Measurements from ENCODE around the gene POMGNT2.

POMGNT2 gene

GRCh38 chr3:43105596-43106292, at the start of gene POMGNT2:
TSS of gene POMGNT2 (minus strand) at chr3:43106079. CDS start at chr3:43081431, 24,648 bp downstream.
- peak within 1 kb of the TSS; percentile 81 for H3K4me3 Mint-ChIP-seq
- peaks cover 21% of the 10 kb centered on the region for H3K4me1 Mint-ChIP-seq (ENCODE audit: low read depth)
- peak within 1 kb of the TSS; percentile 52 for H3K27ac Mint-ChIP-seq
- H3K36me3 Mint-ChIP-seq (ENCODE audit: low read depth), result no peaks in the 10 kb centered on the region
- DNase-seq, result peak; percentile 91
- H3K9me3 Mint-ChIP-seq, result no peaks in the 10 kb centered on the region
- H3K27me3 Mint-ChIP-seq, result no peaks in the 10 kb centered on the region

GRCh38 chr3:43154980-43155379, 49.1 kb upstream of the POMGNT2 start:
- Mint-ChIP-seq H3K9me3 (no peaks in the 10 kb centered on the region), H3K4me1 (ENCODE audit: low read depth) (peaks cover 19% of the 10 kb centered on the region), H3K27me3 (no peaks in the 10 kb centered on the region), H3K4me3 (no peak overlapping the region), H3K27ac (no peak overlapping the region), H3K36me3 (ENCODE audit: low read depth) (no peaks in the 10 kb centered on the region)
- no peak for DNase-seq

DNA sequence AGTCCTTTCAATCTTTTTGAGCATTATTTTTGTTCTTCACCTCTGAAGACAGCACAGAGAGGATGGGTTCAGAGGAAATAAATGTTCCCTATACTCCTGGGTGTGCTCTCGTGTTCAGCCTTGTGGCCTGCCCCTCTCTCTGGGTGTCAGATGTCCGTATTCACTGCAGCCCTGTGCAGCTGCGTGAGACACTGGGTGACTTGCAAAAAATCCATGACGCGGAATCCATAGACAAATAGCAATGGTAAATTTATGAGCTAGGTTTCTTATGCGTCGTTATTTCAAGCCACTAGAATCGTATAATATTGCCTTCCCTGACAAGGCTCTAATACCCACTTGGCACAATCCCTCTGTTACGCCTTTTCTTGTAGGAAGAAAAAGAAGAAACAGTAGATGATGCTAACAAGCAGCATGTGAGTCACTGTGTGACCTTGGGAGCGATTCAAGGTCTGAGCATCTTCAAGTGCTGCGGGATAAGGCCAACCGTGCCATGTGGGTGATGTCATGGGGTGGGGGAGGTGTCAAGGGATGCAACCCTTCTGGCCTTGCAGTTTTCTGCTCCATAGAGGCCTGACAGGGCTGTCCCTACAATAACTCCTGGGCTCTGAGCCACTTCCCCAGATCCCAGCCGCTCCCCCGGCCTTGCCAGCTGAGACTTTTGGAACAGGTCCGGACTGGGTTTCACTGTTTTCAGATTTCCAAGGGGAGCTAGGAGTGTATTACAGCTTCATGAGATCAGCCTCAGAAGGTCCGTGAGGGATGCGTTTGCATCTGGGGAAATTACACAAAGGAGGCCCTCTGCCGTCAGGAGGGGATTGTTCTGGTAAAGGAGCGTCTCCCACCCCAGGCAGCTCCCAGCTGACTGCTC, 47.6 kb upstream of the POMGNT2 start:
- Mint-ChIP-seq H3K4me1 (ENCODE audit: low read depth) (peaks cover 19% of the 10 kb centered on the region), H3K9me3 (no peaks in the 10 kb centered on the region), H3K27me3 (no peaks in the 10 kb centered on the region), H3K36me3 (ENCODE audit: low read depth) (no peaks in the 10 kb centered on the region), H3K4me3 (no peak overlapping the region), H3K27ac (no peak overlapping the region)
- no peak for DNase-seq

DNA sequence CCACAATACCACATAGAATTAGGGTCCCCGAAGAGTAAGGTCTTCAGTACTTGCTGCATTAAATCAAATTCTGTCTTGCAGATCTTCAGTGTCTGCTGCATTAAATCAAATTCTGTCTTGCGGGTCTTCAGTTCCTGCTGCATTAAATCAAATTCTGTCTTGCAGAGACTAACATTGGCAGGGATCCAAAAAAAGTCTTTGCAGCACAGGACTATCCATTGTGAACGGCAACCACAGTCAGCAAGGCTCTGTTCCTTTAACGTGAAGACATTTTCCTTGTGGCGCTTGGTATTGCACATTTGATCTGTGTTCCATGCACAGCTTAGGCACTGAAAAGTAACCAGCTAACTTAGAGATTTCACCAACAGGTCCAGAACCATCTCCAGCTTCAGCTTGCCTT, 46.8 kb upstream of the POMGNT2 start:
- no peak for DNase-seq
- Mint-ChIP-seq H3K9me3 (no peaks in the 10 kb centered on the region), H3K36me3 (ENCODE audit: low read depth) (no peaks in the 10 kb centered on the region), H3K27me3 (no peaks in the 10 kb centered on the region), H3K27ac (no peak overlapping the region), H3K4me3 (no peak overlapping the region), H3K4me1 (ENCODE audit: low read depth) (peaks cover 19% of the 10 kb centered on the region)

- Mint-ChIP-seq H3K36me3 (ENCODE audit: low read depth) (no peaks in the 10 kb centered on the region), H3K27me3 (no peaks in the 10 kb centered on the region), H3K9me3 (no peaks in the 10 kb centered on the region), H3K27ac (no peak overlapping the region), H3K4me3 (no peak overlapping the region), H3K4me1 (ENCODE audit: low read depth) (no peaks in the 10 kb centered on the region)
- no peak for DNase-seq
Measured at GRCh38 chr3:43148033-43148432, 42.2 kb upstream of the POMGNT2 start.

DNA sequence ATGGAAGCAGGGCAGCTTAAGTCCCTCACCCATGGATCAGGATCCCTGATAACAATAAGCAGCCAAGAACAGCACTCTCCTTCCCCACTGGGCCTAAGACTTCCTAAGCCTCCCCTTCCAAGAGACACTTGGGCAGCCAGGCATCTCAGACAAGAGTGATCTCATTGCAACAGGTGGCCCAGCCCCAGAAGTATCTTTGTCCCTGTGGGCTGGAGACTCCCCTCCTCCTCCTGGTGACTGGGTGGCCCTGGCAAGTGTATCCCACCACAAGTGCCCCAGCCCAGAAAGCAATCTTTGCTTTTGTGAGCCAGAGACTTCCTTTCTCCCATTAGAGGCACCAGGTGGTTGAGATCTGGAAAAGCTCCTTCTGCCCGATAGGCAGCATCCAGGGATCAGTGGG, 40.7 kb upstream of the POMGNT2 start:
- Mint-ChIP-seq H3K9me3 (no peaks in the 10 kb centered on the region), H3K27me3 (no peaks in the 10 kb centered on the region), H3K4me1 (ENCODE audit: low read depth) (peaks cover 2% of the 10 kb centered on the region), H3K4me3 (no peak overlapping the region), H3K36me3 (ENCODE audit: low read depth) (no peaks in the 10 kb centered on the region), H3K27ac (no peak overlapping the region)
- DNase-seq, result no peak

DNA sequence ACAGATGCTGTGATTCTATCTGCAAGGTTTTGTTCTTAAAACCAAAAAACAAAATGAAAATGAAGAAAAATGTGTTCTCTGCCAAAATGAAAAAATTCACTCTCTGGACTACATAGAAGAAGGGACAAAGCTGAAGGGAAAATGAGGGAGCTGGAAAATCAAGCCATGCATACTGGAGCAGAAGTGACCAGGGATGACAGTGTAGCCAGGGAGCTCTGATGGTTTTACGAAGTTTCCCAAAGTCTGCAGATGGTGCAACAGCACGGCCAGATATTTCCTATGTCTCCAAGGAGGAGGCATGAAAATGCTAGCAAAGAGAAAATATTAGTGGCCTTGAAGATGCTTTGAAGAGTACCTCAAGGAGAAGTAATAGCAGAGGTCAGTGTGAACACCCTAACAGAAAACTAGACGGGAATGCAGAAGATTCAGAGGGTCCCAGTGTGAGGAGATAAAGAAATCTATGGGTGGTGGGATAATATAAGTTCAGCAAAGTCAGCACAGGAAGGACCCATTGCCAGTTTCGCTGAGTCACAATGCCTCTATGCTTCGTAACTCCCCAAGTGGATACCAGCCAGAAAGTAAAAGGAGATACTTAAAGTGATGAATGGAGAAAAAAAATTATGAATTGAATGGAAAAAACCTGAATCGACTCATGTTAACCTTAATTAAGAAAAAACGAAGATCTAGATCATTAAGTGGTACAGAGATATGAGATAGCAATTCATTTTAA, 39.0 kb upstream of the POMGNT2 start:
- Mint-ChIP-seq H3K36me3 (ENCODE audit: low read depth) (no peaks in the 10 kb centered on the region), H3K9me3 (no peaks in the 10 kb centered on the region), H3K27me3 (no peaks in the 10 kb centered on the region), H3K27ac (no peak overlapping the region), H3K4me1 (ENCODE audit: low read depth) (peaks cover 2% of the 10 kb centered on the region), H3K4me3 (no peak overlapping the region)
- DNase-seq, result no peak

GRCh38 chr3:43142472-43142871, 36.6 kb upstream of the POMGNT2 start:
- H3K36me3 Mint-ChIP-seq (ENCODE audit: low read depth), result no peaks in the 10 kb centered on the region

DNA sequence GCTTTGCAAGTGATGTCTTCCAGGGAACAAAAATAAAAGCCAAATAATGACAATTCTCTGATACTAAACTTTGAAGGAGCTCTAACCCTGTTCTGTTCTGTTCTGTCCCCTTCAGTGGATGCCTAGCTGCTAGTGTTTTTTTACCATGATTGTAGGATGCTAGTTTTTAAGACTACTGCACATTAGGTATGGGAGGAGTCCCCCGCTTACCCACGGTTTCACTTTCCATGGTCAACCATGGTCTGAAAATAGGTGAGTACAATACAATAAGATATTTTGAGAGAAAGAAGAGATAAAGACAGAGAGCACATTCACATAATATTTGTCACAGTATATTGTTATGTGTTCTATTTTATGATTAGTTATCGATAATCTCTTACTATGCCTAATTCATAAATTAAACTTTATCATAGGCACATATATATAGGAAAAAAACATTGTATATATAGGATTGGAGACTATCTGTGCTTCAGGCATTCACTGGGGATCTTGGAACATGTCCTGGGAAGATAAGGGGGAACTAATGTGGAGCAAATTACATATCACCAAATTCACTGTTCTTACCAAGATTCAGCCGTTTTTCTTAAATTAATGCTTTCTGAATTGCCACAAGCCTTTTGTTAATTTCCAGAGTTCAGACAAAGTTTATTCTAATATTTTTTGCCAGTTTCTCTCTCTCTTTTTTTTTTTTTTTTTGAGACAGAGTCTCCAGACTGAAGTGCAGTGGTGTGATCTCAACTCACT, 32.8 kb upstream of the POMGNT2 start:
- no peak overlapping the region for H3K4me3 Mint-ChIP-seq

More at GRCh38 chr3:43142472-43142871, 36.6 kb upstream of the POMGNT2 start:
- no peaks in the 10 kb centered on the region for H3K27me3 Mint-ChIP-seq
- H3K27ac Mint-ChIP-seq, result no peak overlapping the region
- H3K4me3 Mint-ChIP-seq, result no peak overlapping the region
- H3K9me3 Mint-ChIP-seq, result no peaks in the 10 kb centered on the region
- DNase-seq, result no peak
- peaks cover 2% of the 10 kb centered on the region for H3K4me1 Mint-ChIP-seq (ENCODE audit: low read depth)

DNA sequence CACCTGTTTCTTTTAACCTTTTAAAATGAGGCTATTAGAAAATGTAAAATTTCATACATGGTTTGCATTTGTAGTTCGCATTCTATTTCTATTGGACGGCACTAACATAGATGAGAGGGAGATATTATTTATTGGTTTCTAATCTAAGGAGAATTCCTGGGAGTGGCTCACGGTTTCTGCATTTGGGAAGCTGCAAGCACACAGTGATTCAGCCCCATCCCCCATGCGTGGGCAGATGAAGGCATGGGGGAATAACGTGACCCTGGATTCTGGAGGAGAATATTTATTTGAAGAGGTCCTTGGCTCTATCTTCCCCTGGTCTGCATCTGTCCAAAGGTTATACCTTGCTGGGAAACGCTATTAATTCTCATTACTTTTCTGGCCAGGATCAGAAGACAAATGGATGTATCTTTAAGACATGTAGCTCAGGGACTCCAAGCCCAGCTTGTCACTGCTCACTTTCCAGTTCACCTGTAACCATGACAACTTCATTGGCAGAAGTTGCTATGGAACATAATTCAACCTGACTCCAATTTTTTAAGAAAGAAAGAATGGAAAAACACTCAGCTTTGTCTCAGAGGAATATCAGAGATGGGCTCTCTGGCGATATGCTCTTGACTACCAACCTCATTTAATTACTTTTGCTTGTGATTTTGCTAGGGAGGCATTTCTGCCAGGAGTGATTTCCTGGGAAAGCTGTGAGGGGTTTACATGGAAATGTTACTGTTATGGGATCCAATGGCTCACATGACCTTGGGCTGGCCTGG, 27.2 kb upstream of the POMGNT2 start:
- no peak for DNase-seq

More for the DNA sequence above, 32.8 kb upstream of the POMGNT2 start:
- DNase-seq, result no peak
- H3K27me3 Mint-ChIP-seq, result no peaks in the 10 kb centered on the region
- H3K27ac Mint-ChIP-seq, result no peak overlapping the region
- peaks cover 2% of the 10 kb centered on the region for H3K4me1 Mint-ChIP-seq (ENCODE audit: low read depth)
- no peaks in the 10 kb centered on the region for H3K36me3 Mint-ChIP-seq (ENCODE audit: low read depth)
- H3K9me3 Mint-ChIP-seq, result peaks cover 11% of the 10 kb centered on the region

GRCh38 chr3:43132193-43132592, 26.3 kb upstream of the POMGNT2 start:
- no peaks in the 10 kb centered on the region for H3K27me3 Mint-ChIP-seq
- DNase-seq, result no peak
- H3K4me1 Mint-ChIP-seq (ENCODE audit: low read depth), result no peaks in the 10 kb centered on the region
- no peaks in the 10 kb centered on the region for H3K36me3 Mint-ChIP-seq (ENCODE audit: low read depth)
- H3K4me3 Mint-ChIP-seq, result no peak overlapping the region
- H3K9me3 Mint-ChIP-seq, result peaks cover 11% of the 10 kb centered on the region
- no peak overlapping the region for H3K27ac Mint-ChIP-seq

More for the DNA sequence above, 27.2 kb upstream of the POMGNT2 start:
- Mint-ChIP-seq H3K4me1 (ENCODE audit: low read depth) (no peaks in the 10 kb centered on the region), H3K27me3 (no peaks in the 10 kb centered on the region), H3K4me3 (no peak overlapping the region), H3K36me3 (ENCODE audit: low read depth) (no peaks in the 10 kb centered on the region), H3K27ac (no peak overlapping the region), H3K9me3 (peaks cover 11% of the 10 kb centered on the region)

GRCh38 chr3:43128464-43128863, 22.6 kb upstream of the POMGNT2 start:
- Mint-ChIP-seq H3K4me3 (no peak overlapping the region), H3K27ac (no peak overlapping the region), H3K4me1 (ENCODE audit: low read depth) (no peaks in the 10 kb centered on the region), H3K9me3 (peaks cover 9% of the 10 kb centered on the region), H3K27me3 (no peaks in the 10 kb centered on the region), H3K36me3 (ENCODE audit: low read depth) (no peaks in the 10 kb centered on the region)
- DNase-seq, result no peak

- Mint-ChIP-seq H3K4me3 (no peak overlapping the region), H3K4me1 (ENCODE audit: low read depth) (no peaks in the 10 kb centered on the region), H3K27me3 (peaks cover 3% of the 10 kb centered on the region), H3K9me3 (peaks cover 12% of the 10 kb centered on the region), H3K27ac (no peak overlapping the region), H3K36me3 (ENCODE audit: low read depth) (no peaks in the 10 kb centered on the region)
- no peak for DNase-seq
Measured at GRCh38 chr3:43126536-43126935, 20.7 kb upstream of the POMGNT2 start.

Data from activated T-cell treated with anti-CD3 and anti-CD28 coated beads, Interleukin-2, amount 50 U/mL, for 24 hours (primary cell).